ENCODE results near the gene ANKS3.

ANKS3 gene

GRCh38 chr16:4734063-4734729 is at the start of gene ANKS3, which contains the start of gene DNAAF8:
Gene ANKS3, minus strand, starts transcription at chr16:4734271. Its CDS starts 4,122 bp downstream, at chr16:4730149.
Gene DNAAF8, plus strand, starts transcription at chr16:4734537. Its CDS starts 1,978 bp downstream, at chr16:4736515.
- DNase-seq: peak; percentile 85

- no peak for DNase-seq
These were observed 49.3 kb upstream of the ANKS3 start for GRCh38 chr16:4783251-4783950.

DNA sequence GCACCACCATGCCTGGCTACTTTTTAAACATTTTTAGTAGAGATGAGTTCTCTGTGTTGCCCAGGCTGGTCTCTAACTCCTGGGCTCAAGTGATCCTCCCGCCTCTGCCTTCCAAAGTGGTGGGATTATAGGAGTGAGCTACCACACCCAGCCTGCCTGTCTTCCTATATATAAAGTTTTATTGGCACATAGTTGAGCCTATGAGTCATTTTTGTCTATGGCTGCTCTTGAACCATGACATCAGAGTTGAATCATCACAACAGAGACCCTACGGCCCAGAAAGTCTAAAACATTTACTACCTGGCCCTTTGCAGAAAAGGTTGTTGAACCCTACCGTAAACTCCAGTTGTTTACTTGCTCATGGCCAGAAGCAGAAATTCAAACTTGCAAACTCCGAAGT is 46.2 kb upstream of the ANKS3 start:
- no peak for DNase-seq

- DNase-seq: no peak
These were observed 44.0 kb upstream of the ANKS3 start for GRCh38 chr16:4778050-4778392.

GRCh38 chr16:4777339-4778049 is 43.4 kb upstream of the ANKS3 start:
- DNase-seq: no peak

GRCh38 chr16:4776141-4776705 is 42.2 kb upstream of the ANKS3 start:
- no peak for DNase-seq

DNA sequence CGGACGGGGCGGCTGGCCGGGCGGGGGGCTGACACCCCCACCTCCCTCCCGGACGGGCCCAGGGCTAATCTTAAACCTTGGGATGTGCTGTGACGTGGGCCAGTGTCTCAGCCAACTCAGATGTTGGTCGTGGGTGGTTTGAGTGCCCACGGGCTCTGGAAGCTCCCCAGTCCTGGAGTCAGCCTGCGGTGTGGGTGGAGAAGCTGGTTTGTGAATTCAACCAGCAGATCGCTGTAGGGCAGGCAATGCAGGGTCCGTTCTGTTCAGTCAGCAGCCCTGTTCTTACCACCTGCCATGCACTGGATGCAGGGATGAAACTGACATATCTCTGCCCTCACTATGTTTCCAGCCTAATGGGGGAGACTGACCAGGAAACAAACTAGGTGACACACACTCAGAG is 40.9 kb upstream of the ANKS3 start:
- DNase-seq: no peak

DNA sequence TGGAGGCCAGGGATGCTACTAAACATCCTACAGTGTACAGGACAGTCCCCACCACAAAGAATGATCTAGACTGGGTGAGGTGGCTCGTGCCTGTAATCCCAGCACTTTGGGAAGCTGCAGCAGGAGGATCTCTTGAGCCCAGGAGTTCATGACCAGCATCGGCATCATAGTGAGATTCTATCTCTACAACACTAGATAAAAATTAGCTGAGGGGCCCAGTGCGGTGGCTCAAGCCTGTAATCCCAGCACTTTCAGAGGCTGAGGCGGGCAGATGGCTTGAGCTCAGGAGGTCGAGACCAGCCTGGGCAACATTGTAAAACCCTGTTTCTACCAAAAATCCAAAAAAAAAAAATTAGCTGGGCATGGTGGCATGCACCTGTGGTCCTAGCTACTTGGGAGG is 38.3 kb upstream of the ANKS3 start:
- no peak for DNase-seq

- no peak for DNase-seq
These were observed 37.6 kb upstream of the ANKS3 start for GRCh38 chr16:4771646-4772045.

DNA sequence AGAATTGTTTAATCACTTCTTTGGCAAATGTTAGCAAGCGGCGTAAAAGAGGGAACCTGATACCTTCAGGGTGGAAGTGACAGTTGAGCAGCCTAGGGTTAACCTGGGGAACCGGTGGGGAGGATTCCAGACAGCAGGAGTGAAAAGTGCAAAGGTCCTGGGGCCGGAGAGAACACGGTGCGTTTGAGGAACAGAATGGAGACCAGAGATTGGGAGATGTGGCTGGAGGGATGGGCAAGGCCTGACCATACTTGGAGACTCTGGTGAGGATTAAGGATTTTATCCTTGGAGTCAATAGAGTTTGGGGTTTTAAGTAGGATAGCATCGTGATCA is 35.2 kb upstream of the ANKS3 start:
- no peak for DNase-seq

DNA sequence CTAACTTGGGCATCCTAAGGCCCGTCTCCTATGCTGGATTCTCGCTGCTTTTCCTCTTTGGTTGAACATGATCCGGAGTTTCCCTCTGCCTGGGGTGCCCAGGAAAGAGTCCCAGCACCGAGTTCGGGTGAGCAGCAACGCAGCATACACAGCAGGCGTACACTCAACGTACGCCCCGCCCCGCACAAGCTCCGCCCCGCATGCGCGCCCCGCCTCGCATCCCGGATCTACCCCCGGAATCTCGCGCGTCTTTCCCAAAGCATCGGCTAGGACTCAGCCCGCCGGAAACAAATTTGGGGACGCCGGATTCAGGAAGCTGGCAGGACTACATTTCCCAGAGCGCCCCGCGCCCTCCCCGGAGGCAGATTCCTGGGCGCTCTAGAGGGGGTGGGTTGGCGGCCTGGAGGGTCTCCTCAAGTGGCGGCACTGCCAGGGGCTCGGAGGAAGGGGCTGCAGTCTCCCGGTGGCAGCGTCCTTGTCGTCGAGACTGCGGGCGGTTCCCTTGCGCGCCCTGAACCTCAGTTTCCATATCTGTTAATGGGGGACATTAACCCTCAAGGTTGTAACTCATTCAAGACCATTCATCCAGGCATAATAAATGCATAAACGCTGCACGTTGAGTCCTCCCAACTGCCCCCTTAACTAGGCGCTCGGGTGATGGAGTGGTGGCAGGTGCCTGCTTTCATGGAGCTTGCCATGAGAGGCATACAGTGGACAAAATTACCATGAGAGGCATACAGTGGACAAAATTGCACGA is 34.7 kb upstream of the ANKS3 start:
- peak; percentile 77 for DNase-seq

- no peak for DNase-seq
These were observed 33.9 kb upstream of the ANKS3 start for GRCh38 chr16:4767872-4768548.

DNA sequence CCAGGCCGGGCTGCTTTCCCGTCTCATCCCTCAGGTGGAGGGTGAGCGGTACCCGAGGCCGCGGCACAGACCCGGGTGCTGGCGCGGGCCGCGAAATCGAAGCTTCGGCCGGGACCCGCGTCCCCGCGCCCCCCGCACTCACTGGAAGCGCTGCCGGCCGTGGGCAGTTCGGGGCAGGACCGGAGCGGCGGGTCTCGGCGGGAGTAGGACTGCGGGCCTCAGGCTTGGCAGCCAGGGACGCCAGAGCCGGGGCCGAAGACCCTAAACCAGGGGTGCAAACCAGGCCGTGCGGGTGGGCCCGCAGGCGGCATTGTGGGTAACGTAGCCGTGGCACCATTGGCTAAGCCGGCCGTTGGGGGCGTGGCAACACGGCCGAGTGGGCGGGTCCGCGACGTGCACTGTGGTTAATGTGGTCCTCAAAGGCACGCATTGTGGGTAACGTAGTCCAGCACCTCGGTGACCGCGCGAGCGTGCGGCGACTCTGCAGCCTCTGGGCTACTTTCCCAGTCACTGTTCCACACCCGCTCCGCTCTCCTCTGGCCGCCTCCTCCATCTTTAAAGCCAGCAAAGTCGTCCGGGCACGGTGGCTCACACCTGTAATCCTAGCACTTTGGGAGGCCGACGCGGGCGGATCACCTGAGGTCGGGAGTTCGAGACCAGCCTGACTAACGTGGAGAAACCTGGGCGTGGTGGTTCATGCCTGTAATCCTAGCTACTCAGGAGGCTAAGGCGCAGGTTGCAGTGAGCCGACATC is 33.0 kb upstream of the ANKS3 start, which contains the start of gene ZNF500:
TSS of gene ZNF500 (minus strand) at position 288 of the 754 bp plus-strand sequence. CDS start 1,184 bp downstream, outside the sequence.
- DNase-seq: peak; percentile 79

- no peak for DNase-seq
These were observed 31.7 kb upstream of the ANKS3 start for GRCh38 chr16:4765511-4766474.

DNA sequence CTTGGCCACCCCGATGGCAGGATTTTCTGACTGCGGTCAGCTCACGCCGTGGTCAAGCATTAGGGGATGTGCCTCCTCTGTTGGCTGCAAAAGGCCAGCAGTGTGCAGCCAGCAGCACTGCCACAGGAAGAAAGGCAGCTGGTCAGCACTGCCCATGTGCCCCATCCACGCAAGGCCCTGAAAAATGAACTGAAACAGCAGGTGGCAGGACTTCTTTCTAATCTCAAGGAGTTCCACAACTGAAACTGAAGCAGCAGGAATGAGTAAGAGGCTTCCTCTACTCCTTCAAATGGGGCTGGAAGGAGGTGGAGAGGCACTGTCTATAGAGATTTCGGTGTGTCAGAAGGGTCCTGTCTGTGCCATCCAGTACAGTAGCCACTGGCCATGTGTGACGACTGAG is 29.7 kb upstream of the ANKS3 start:
- DNase-seq: no peak

DNA sequence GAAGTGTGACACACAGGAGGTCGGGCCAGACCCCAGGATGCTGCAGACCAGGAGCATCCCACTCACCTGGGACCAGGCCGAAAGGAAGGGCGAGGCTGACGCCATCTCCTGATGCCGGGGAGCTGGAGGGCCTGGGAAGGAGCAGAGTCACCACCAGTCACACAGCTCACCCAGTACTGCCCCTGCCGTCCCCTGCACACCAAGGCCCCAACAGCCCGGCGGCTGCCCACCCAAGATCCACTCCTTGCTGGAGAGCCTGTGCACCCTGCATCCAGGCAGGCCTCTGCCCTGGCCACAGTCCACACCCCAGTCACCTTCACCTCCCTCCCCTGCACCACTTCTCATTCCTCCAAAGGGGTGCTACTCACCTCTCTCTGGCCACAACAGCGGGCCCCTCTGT is 28.1 kb upstream of the ANKS3 start:
- no peak for DNase-seq

- DNase-seq: no peak
These were observed 26.3 kb upstream of the ANKS3 start for GRCh38 chr16:4760221-4760910.

GRCh38 chr16:4755687-4756086 is 21.6 kb upstream of the ANKS3 start:
- no peak for DNase-seq

DNA sequence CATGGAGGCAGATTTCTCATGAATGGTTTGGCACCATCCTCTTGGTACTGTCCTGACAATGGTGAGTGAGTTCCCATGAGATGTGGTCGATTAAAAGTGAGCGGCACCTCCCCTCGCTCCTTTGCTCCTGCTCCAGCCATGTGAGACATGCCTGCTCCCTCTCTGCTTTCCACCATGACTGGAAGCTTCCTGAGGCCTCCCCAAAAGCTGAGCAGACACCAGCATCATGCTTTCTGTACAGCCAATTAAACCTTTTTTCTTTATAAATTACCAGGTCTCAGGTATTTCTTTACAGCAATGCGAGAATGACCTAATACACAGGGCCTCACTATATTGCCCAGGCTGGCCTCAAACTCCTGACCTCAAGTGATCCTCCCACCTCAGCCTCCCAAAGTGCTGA is 20.8 kb upstream of the ANKS3 start:
- no peak for DNase-seq

- no peak for DNase-seq
These were observed 19.2 kb upstream of the ANKS3 start for GRCh38 chr16:4753227-4753626.

Measured in NCI-H510A (cell line).